Medulla oblongata (tissue), 1 donor: ENCODE measurements around the gene PPP2CA.
A peak's percentile ranks its signal among the peaks of the same experiment; 100 is the strongest.
"Not testable (repeated sequence)": the region's sequence is repeated elsewhere in the genome, so short reads cannot be mapped to it uniquely, and the experiment has no call there.

ENCODE experiments used
- DNase-seq: peaks from one replicate; pipeline ENCODE4 v3.0.0-alpha.2; 2015; ENCODE audit errors: extremely low spot score

The PPP2CA gene

GRCh38 chr5:134189031-134189430, 36.8 kb downstream of the PPP2CA start:
- DNase-seq = no peak

- DNase-seq = no peak
Observed at GRCh38 chr5:134188092-134188491, 37.8 kb downstream of the PPP2CA start.

- DNase-seq = peak; percentile 84
Observed at GRCh38 chr5:134184155-134185135, 41.4 kb downstream of the PPP2CA start.

GRCh38 chr5:134183481-134183880, 42.4 kb downstream of the PPP2CA start:
- DNase-seq = no peak

- DNase-seq = no peak
Observed at GRCh38 chr5:134178096-134178419, 47.8 kb downstream of the PPP2CA start.

GRCh38 chr5:134177369-134178095, 48.3 kb downstream of the PPP2CA start:
- DNase-seq = no peak

- DNase-seq = peak; percentile 87
Observed at GRCh38 chr5:134176511-134177368, 49.1 kb downstream of the PPP2CA start, which contains the start of gene SKP1. TSS of gene SKP1 (minus strand) at chr5:134176950. CDS start at chr5:134174022, 2,928 bp downstream.

- DNase-seq = no peak
Observed at GRCh38 chr5:134175921-134176510, 49.9 kb downstream of the PPP2CA start.

GRCh38 chr5:134174841-134175839, 50.7 kb downstream of the PPP2CA start:
- DNase-seq = no peak

- peak; percentile 43 for DNase-seq
Observed at GRCh38 chr5:134171972-134172371, 53.9 kb downstream of the PPP2CA start.

GRCh38 chr5:134162592-134162991, 63.3 kb downstream of the PPP2CA start:
- DNase-seq = no peak

GRCh38 chr5:134161513-134162395, 64.1 kb downstream of the PPP2CA start:
- DNase-seq = no peak

- no peak for DNase-seq
Observed at GRCh38 chr5:134153657-134154056, 72.2 kb downstream of the PPP2CA start.

- no peak for DNase-seq
Observed at GRCh38 chr5:134153241-134153640, 72.6 kb downstream of the PPP2CA start.

- not testable (repeated sequence) for DNase-seq
Observed at GRCh38 chr5:134152173-134152832, 73.6 kb downstream of the PPP2CA start.

- no peak for DNase-seq
Observed at GRCh38 chr5:134151723-134152122, 74.2 kb downstream of the PPP2CA start.

- DNase-seq = peak; percentile 58
Observed at GRCh38 chr5:134149571-134150303, 76.1 kb downstream of the PPP2CA start.
